H1 (cell line): ENCODE data around the gene DAW1. TPM values are rescaled to one million over a fixed set of nuclear protein-coding genes. Genes with fewer than 3 reads are reported as not detected.

Experiments used
- CTCF ChIA-PET: fragments of 300-600 bp; sonication (Branson Sonifier 250); formaldehyde crosslinking; loops from one replicate; lab custom pipeline; 2021; ENCODE audit not compliant: partially characterized antibody; lab: Charles Lee
- POLR2A ChIA-PET: fragments of 300-600 bp; sonication (Branson Sonifier 250); formaldehyde crosslinking; loops from one replicate; lab custom pipeline; 2021; ENCODE audit warnings: inconsistent platforms; ENCODE audit not compliant: partially characterized antibody; lab: Charles Lee
- DNase-seq, 2 experiments: peaks; one replicate each; pipeline versions ENCODE4 v3.0.0 to v3.0.0-alpha.2; 2010 to 2022; ENCODE audit warnings: low spot score in 2 of 2, low read depth in 1 of 2, mixed read lengths in 1 of 2
- FAIRE-seq: peaks from 2 replicates; lab custom pipeline; 2011; peaks lifted over from hg19 to GRCh38; lab: Jason Lieb, UNC
- H2AFZ ChIP-seq: 2 replicates; pipeline ENCODE4 v1.8.1; 2012; ENCODE audit warnings: low read length, inconsistent platforms
- H2AK5ac ChIP-seq: 2 replicates; pipeline ENCODE4 v1.6.1; 2013; ENCODE audit warnings: low read depth, low read length
- H2BK120ac ChIP-seq: replicated peaks from 2 replicates; pipeline ENCODE3; 2013; ENCODE audit warnings: low read depth, low read length, inconsistent platforms
- H2BK12ac ChIP-seq: 2 replicates; pipeline ENCODE4 v1.6.1; 2013; ENCODE audit warnings: low read depth, low read length
- H2BK15ac ChIP-seq: 2 replicates; pipeline ENCODE4 v1.6.1; 2013; ENCODE audit warnings: low read length
- H2BK20ac ChIP-seq: 2 replicates; pipeline ENCODE4 v1.6.1; 2013; ENCODE audit warnings: low read length
- H2BK5ac ChIP-seq: 2 replicates; pipeline ENCODE4 v1.6.1; 2013; ENCODE audit warnings: low read depth, low read length
- H3K14ac ChIP-seq: 2 replicates; pipeline ENCODE4 v1.6.1; 2013; ENCODE audit warnings: inconsistent platforms; ENCODE audit not compliant: insufficient read length
- H3K18ac ChIP-seq: 2 replicates; pipeline ENCODE4 v1.6.1; 2013; ENCODE audit warnings: low read length; ENCODE audit errors: extremely low read depth
- H3K23ac ChIP-seq: 2 replicates; pipeline ENCODE4 v1.6.1; 2013; ENCODE audit warnings: inconsistent platforms; ENCODE audit not compliant: insufficient read length
- H3K23me2 ChIP-seq: 2 replicates; pipeline ENCODE4 v1.6.1; 2013; ENCODE audit warnings: low read depth, low read length
- H3K27ac ChIP-seq: 2 replicates; pipeline ENCODE4 v1.6.1; 2011; ENCODE audit warnings: low read depth, low read length, inconsistent platforms
- H3K27me3 ChIP-seq, 4 experiments: replicated peaks in 1 of 4; 1 replicate in 1 of 4; 2 replicates in 3 of 4; pipeline versions ENCODE4 v1.6.1 to v1.8.1; 2011 to 2013; ENCODE audit warnings: low read length in 3 of 4, mild to moderate bottlenecking in 3 of 4, inconsistent platforms in 2 of 4, mixed read lengths in 2 of 4, moderate library complexity in 1 of 4; ENCODE audit not compliant: control insufficient read depth in 3 of 4, insufficient read depth in 3 of 4; ENCODE audit errors: extremely low read depth in 1 of 4
- H3K36me3 ChIP-seq, 4 experiments: 2 replicates each; pipeline versions ENCODE4 v1.6.1 to v1.8.1; 2011 to 2013; ENCODE audit warnings: mild to moderate bottlenecking in 4 of 4, low read length in 3 of 4, moderate library complexity in 2 of 4, control low read depth in 1 of 4, inconsistent platforms in 1 of 4; ENCODE audit not compliant: insufficient read depth in 4 of 4, control insufficient read depth in 2 of 4
- H3K4ac ChIP-seq: replicated peaks from 2 replicates; pipeline ENCODE3; 2013; ENCODE audit warnings: low read length, low read depth, mixed read lengths, inconsistent platforms; ENCODE audit not compliant: insufficient read length
- H3K4me1 ChIP-seq, 4 experiments: replicated peaks in 1 of 4; 1 replicate in 1 of 4; 2 replicates in 3 of 4; pipeline versions ENCODE4 v1.6.1 to v1.8.1; 2011 to 2013; ENCODE audit warnings: low read length in 3 of 4, inconsistent platforms in 2 of 4, mixed read lengths in 1 of 4; ENCODE audit not compliant: insufficient read depth in 4 of 4, control insufficient read depth in 3 of 4
- H3K4me2 ChIP-seq, 2 experiments: 2 replicates each; pipeline versions ENCODE4 v1.6.1 to v1.8.1; 2011 to 2013; ENCODE audit warnings: low read depth in 2 of 2, low read length in 2 of 2, control low read depth in 1 of 2, inconsistent platforms in 1 of 2, mild to moderate bottlenecking in 1 of 2; ENCODE audit not compliant: insufficient read depth in 1 of 2
- H3K4me3 ChIP-seq, 4 experiments: fragments of 200-600, 300-600 bp in 1 of 4; sonication (generic), shearing (Covaris generic), sonication (Bioruptor Twin) in 1 of 4; 2 replicates each; pipeline versions ENCODE4 v1.5.1 to v1.8.1; 2011 to 2016; ENCODE audit warnings: low read length in 4 of 4, low read depth in 3 of 4, control low read depth in 2 of 4, inconsistent platforms in 2 of 4, mild to moderate bottlenecking in 2 of 4, mixed read lengths in 1 of 4, moderate library complexity in 1 of 4; ENCODE audit not compliant: insufficient read depth in 2 of 4; ENCODE audit errors: extremely low read depth in 1 of 4
- H3K56ac ChIP-seq: replicated peaks from 2 replicates; pipeline ENCODE3; 2013; ENCODE audit warnings: low read depth, mild to moderate bottlenecking, mixed read lengths, low read length, inconsistent platforms; ENCODE audit not compliant: insufficient read length
- H3K79me1 ChIP-seq: 2 replicates; pipeline ENCODE4 v1.6.1; 2013; ENCODE audit warnings: low read depth, low read length, control low read depth
- H3K79me2 ChIP-seq, 2 experiments: 2 replicates each; pipeline versions ENCODE4 v1.6.1 to v1.8.1; 2012 to 2013; ENCODE audit warnings: low read length in 2 of 2, mild to moderate bottlenecking in 2 of 2, inconsistent platforms in 1 of 2; ENCODE audit not compliant: insufficient read depth in 2 of 2, control insufficient read depth in 1 of 2
- H3K9ac ChIP-seq, 4 experiments: replicated peaks in 1 of 4; 1 replicate in 1 of 4; 2 replicates in 3 of 4; pipeline versions ENCODE4 v1.6.1 to v1.8.1; 2011 to 2013; ENCODE audit warnings: low read depth in 3 of 4, low read length in 3 of 4, control low read depth in 2 of 4, mild to moderate bottlenecking in 2 of 4, moderate library complexity in 2 of 4, inconsistent platforms in 1 of 4; ENCODE audit errors: extremely low read depth in 1 of 4
- H3K9me3 ChIP-seq, 2 experiments: 2 replicates each; pipeline versions ENCODE4 v1.6.1 to v1.8.1; 2012 to 2013; ENCODE audit warnings: mild to moderate bottlenecking in 2 of 2, moderate library complexity in 2 of 2, control low read depth in 1 of 2, inconsistent platforms in 1 of 2, low read depth in 1 of 2, low read length in 1 of 2, mixed read lengths in 1 of 2; ENCODE audit not compliant: insufficient read depth in 2 of 2
- H4K20me1 ChIP-seq, 2 experiments: replicated peaks in 1 of 2; 2 replicates each; pipeline versions ENCODE3 to v1.8.1; 2011 to 2013; ENCODE audit warnings: inconsistent platforms in 2 of 2, low read length in 2 of 2, mild to moderate bottlenecking in 1 of 2; ENCODE audit not compliant: insufficient read depth in 2 of 2, control insufficient read depth in 1 of 2
- H4K5ac ChIP-seq: 2 replicates; pipeline ENCODE4 v1.6.1; 2013; ENCODE audit warnings: low read length, low read depth, mixed read lengths, inconsistent platforms; ENCODE audit not compliant: insufficient read length
- H4K8ac ChIP-seq: 2 replicates; pipeline ENCODE4 v1.8.0; 2013; ENCODE audit warnings: mild to moderate bottlenecking, moderate library complexity, low read length, inconsistent platforms; ENCODE audit not compliant: insufficient read depth; ENCODE audit errors: extremely low read depth
- H4K91ac ChIP-seq: replicated peaks from 2 replicates; pipeline ENCODE3; 2013; ENCODE audit warnings: low read length, mixed read lengths, inconsistent platforms; ENCODE audit not compliant: insufficient read length
- ASH2L ChIP-seq: fragments of 200-600, 300-600 bp; sonication (generic); IDR thresholded peaks from one replicate; pipeline ENCODE4 v1.7.1; 2017; ENCODE audit warnings: low read length
- BACH1 ChIP-seq: IDR thresholded peaks from 2 replicates; pipeline ENCODE4 v1.6.1; 2012; ENCODE audit warnings: low read length, improper control_type of control experiment
- CHD2 ChIP-seq: IDR thresholded peaks from 2 replicates; pipeline ENCODE4 v1.6.1; 2012; ENCODE audit warnings: low read length, improper control_type of control experiment
- CTBP2 ChIP-seq: IDR thresholded peaks from 2 replicates; pipeline ENCODE4 v1.7.0; 2011; ENCODE audit warnings: borderline replicate concordance, mild to moderate bottlenecking, moderate library complexity, mixed read lengths, low read length; ENCODE audit not compliant: insufficient read depth, insufficient read length
- EGR1 ChIP-seq: IDR thresholded peaks from 2 replicates; pipeline ENCODE4 v1.6.1; 2011; ENCODE audit warnings: low read depth, low read length, borderline replicate concordance
- HDAC6 ChIP-seq: IDR thresholded peaks from one replicate; pipeline ENCODE4 v1.7.1; 2012; ENCODE audit warnings: low read depth, mild to moderate bottlenecking, inconsistent platforms, low read length, moderate library complexity
- RAD21 ChIP-seq, 2 experiments: IDR thresholded peaks in 1 of 2; conservative IDR thresholded peaks in 1 of 2; 2 replicates each; pipeline ENCODE4 v1.6.1; 2011; ENCODE audit warnings: low read depth in 2 of 2, low read length in 2 of 2, improper control_type of control experiment in 1 of 2, inconsistent platforms in 1 of 2, mild to moderate bottlenecking in 1 of 2, moderate library complexity in 1 of 2
- SAP30 ChIP-seq: fragments of 300-600 bp; sonication (generic); IDR thresholded peaks from 2 replicates; pipeline ENCODE4 v1.7.1; 2012; ENCODE audit warnings: low read length, moderate library complexity, mild to moderate bottlenecking, inconsistent platforms; ENCODE audit not compliant: insufficient read depth, insufficient replicate concordance
- TAF7 ChIP-seq: optimal IDR thresholded peaks from 2 replicates; pipeline ENCODE3; 2011; ENCODE audit warnings: low read depth, mild to moderate bottlenecking, inconsistent platforms, low read length, moderate library complexity, borderline replicate concordance
- TCF12 ChIP-seq: IDR thresholded peaks from 2 replicates; pipeline ENCODE4 v1.6.1; 2011; ENCODE audit warnings: low read depth, mild to moderate bottlenecking, low read length
- TEAD4 ChIP-seq: IDR thresholded peaks from 2 replicates; pipeline ENCODE4 v1.6.1; 2012; ENCODE audit warnings: low read depth, low read length, inconsistent platforms, mixed read lengths
- WGBS, 2 experiments: shearing (Covaris generic) in 1 of 2; methylation state at CpG; one replicate each; pipeline versions ENCODE4 v1.1.6 to v1.1.7; 2013 to 2015; ENCODE audit warnings: low lambda C conversion rate in 2 of 2, mixed read lengths in 2 of 2, inconsistent platforms in 1 of 2, low coverage in 1 of 2, missing lambda C conversion rate in 1 of 2; ENCODE audit not compliant: insufficient replicate concordance in 2 of 2, insufficient coverage in 1 of 2, insufficient read length in 1 of 2; ENCODE audit errors: extremely low coverage in 1 of 2, missing lambda C conversion rate in 1 of 2; 5-methylcytosine and 5-hydroxymethylcytosine counted together
- polyA plus RNA-seq, 7 experiments: library from polyadenylated mRNA; depleted of rRNA in 3 of 7; stranded (reverse) in 5 of 7; unstranded in 2 of 7; fragments of >200 nt in 5 of 7; fragments of 200-250 nt in 2 of 7; gene quantifications; 1 replicate in 5 of 7; 2 replicates in 1 of 7; 4 replicates in 1 of 7; pipeline versions ENCODE4 v1.2.1 to v1.2.3, GENCODE V29; 2011 to 2013; ENCODE audit warnings: missing spikeins in 2 of 7, mixed read lengths in 2 of 7
- total RNA-seq: library from RNA; stranded (reverse); fragmentation: NEBNext Ultra II Directional; extraction: Animal tissue kit (Norgen Biotek cat#: 25700); gene quantifications from 2 replicates; pipeline ENCODE4 v1.2.1, GENCODE V29; 2021

Gene DAW1
- total and polyA plus RNA-seq, 2 of the 8 experiments (the other 6 are each of a cell fraction or from before 2014, with no cell fraction given) = 0.44 to 1.4 TPM

GRCh38 chr2:227853204-227853629 lies 18.2 kb upstream of the DAW1 start:
- Histone ChIP-seq H3K4ac (no peak overlapping the region), H3K27me3 (no peaks in the 10 kb centered on the region), H2AK5ac (no peak overlapping the region), H3K23ac (no peak overlapping the region), H4K5ac (no peak overlapping the region), H2BK12ac (no peak overlapping the region), H3K23me2 (no peaks in the 10 kb centered on the region; the same call in 1 of the 2 replicates), H4K20me1 (no peaks in the 10 kb centered on the region), H2BK15ac (no peak overlapping the region), H3K4me2 (no peak overlapping the region), H3K18ac (no peak overlapping the region), H3K79me2 (no peaks in the 10 kb centered on the region), H3K9me3 (no peaks in the 10 kb centered on the region), H3K36me3 (no peaks in the 10 kb centered on the region), H3K79me1 (no peaks in the 10 kb centered on the region), H4K8ac (no peak overlapping the region), H3K14ac (no peak overlapping the region), H3K4me1 (no peaks in the 10 kb centered on the region; a peak in 1 of 7 replicates), H2BK20ac (no peak overlapping the region), H3K56ac (no peak overlapping the region), H2BK120ac (no peak overlapping the region), H2AFZ (no peak overlapping the region), H2BK5ac (no peak overlapping the region), H4K91ac (no peak overlapping the region), H3K27ac (no peak overlapping the region), H3K9ac (no peak overlapping the region), H3K4me3 (no peak overlapping the region)
- ChIA-PET CTCF (interaction anchor here (0.9 to 1.7 kb wide), 3 partner anchors 10 to 79 kb away, joined by 3 to 16 read pairs (median 4); no protein-coding TSS in a partner anchor), POLR2A (no interaction called here)
- FAIRE-seq = no peak
- no peak for TF ChIP-seq TEAD4
- TF ChIP-seq CHD2 = no peak
- TF ChIP-seq TAF7 = no peak
- TF ChIP-seq EGR1 = no peak
- no peak for TF ChIP-seq RAD21 (IDR thresholded peaks at IDR 0.05 in 1 of 2, conservative IDR thresholded peaks at IDR 0.05 in 1 of 2; ENCODE audit: low read depth in 2 of 2, low read length in 2 of 2)
- no peak for TF ChIP-seq CTBP2
- no peak for TF ChIP-seq ASH2L
- TF ChIP-seq SAP30 = no peak
- no peak for TF ChIP-seq TCF12
- no peak for TF ChIP-seq HDAC6
- no peak for TF ChIP-seq BACH1
- 94% methylated on average over 4 of the region's 4 CpGs; no CpG with 5 or more reads in 1 of the 2 experiments for WGBS, 2 experiments
- no peak for DNase-seq
